COR-L47 (cell line): ENCODE measurements around the gene UGT1A5.

Experiments used
- DNase-seq: peaks from one replicate; lab custom pipeline; 2025; lab: John Stamatoyannopoulos, UW

UGT1A5 gene

GRCh38 chr2:233712611-233713261, at the start of gene UGT1A5:
UGT1A5 (plus strand) TSS chr2:233712907; CDS start chr2:233712992, 85 bp downstream.
- no peak for DNase-seq

GRCh38 chr2:233663911-233664310, 48.8 kb upstream of the UGT1A5 start:
- DNase-seq: no peak

- DNase-seq: no peak
Measured at GRCh38 chr2:233668605-233669260, 44.0 kb upstream of the UGT1A5 start.

GRCh38 chr2:233671290-233672161, 41.2 kb upstream of the UGT1A5 start, which contains the start of gene UGT1A9:
UGT1A9 (plus strand) TSS chr2:233671898; CDS start chr2:233671935, 37 bp downstream.
- DNase-seq: no peak

GRCh38 chr2:233672886-233673285, 39.8 kb upstream of the UGT1A5 start:
- no peak for DNase-seq

- DNase-seq: no peak
Measured at GRCh38 chr2:233673896-233674295, 38.8 kb upstream of the UGT1A5 start.

GRCh38 chr2:233674314-233674713, 38.4 kb upstream of the UGT1A5 start:
- no peak for DNase-seq

- DNase-seq: no peak
Measured at GRCh38 chr2:233674995-233675394, 37.7 kb upstream of the UGT1A5 start.

GRCh38 chr2:233676046-233676445, 36.7 kb upstream of the UGT1A5 start:
- DNase-seq: no peak

GRCh38 chr2:233679196-233679595, 33.5 kb upstream of the UGT1A5 start:
- DNase-seq: peak; percentile 5

GRCh38 chr2:233680361-233681045, 32.2 kb upstream of the UGT1A5 start:
- no peak for DNase-seq

- no peak for DNase-seq
Measured at GRCh38 chr2:233681521-233682099, 31.1 kb upstream of the UGT1A5 start, which contains the start of gene UGT1A7. UGT1A7 (plus strand) TSS chr2:233681901; CDS start chr2:233681938, 37 bp downstream.

GRCh38 chr2:233684640-233685039, 28.1 kb upstream of the UGT1A5 start:
- no peak for DNase-seq

GRCh38 chr2:233686928-233687327, 25.8 kb upstream of the UGT1A5 start:
- no peak for DNase-seq

- DNase-seq: no peak
Measured at GRCh38 chr2:233688341-233688740, 24.4 kb upstream of the UGT1A5 start.

GRCh38 chr2:233689031-233689430, 23.7 kb upstream of the UGT1A5 start:
- no peak for DNase-seq

- DNase-seq: no peak
Measured at GRCh38 chr2:233689501-233689900, 23.2 kb upstream of the UGT1A5 start.

GRCh38 chr2:233690444-233690843, 22.3 kb upstream of the UGT1A5 start:
- no peak for DNase-seq

- DNase-seq: no peak
Measured at GRCh38 chr2:233691443-233692433, 21.0 kb upstream of the UGT1A5 start.

- no peak for DNase-seq
Measured at GRCh38 chr2:233692648-233693047, 20.1 kb upstream of the UGT1A5 start, which contains the start of gene UGT1A6. UGT1A6 (plus strand) TSS chr2:233692890; CDS start chr2:233693005, 115 bp downstream.
